Ectodermal cell (in vitro differentiated cells): ENCODE measurements around the gene AMOTL1.

Experiments
- H3K27ac ChIP-seq: 2 replicates; pipeline ENCODE4 v1.7.0; 2013; ENCODE audit warnings: mild to moderate bottlenecking, low read depth, low read length; ENCODE audit not compliant: insufficient read depth, poor library complexity, severe bottlenecking
- H3K27me3 ChIP-seq: 2 replicates; pipeline ENCODE4 v1.7.0; 2013; ENCODE audit warnings: mild to moderate bottlenecking, low read length; ENCODE audit not compliant: insufficient read depth, control insufficient read depth, poor library complexity, severe bottlenecking
- H3K36me3 ChIP-seq: one replicate; pipeline ENCODE4 v1.7.0; 2013; ENCODE audit warnings: low read length; ENCODE audit not compliant: control insufficient read depth, insufficient read depth
- H3K4me1 ChIP-seq: one replicate; pipeline ENCODE4 v1.7.0; 2013; ENCODE audit warnings: low read length; ENCODE audit not compliant: control insufficient read depth, insufficient read depth
- H3K4me3 ChIP-seq: 2 replicates; pipeline ENCODE4 v1.7.0; 2013; ENCODE audit warnings: low read depth, low read length, control low read depth; ENCODE audit not compliant: insufficient read depth
- H3K9me3 ChIP-seq: 2 replicates; pipeline ENCODE4 v1.7.0; 2013; ENCODE audit warnings: mild to moderate bottlenecking, low read length, moderate library complexity; ENCODE audit not compliant: control insufficient read depth
- WGBS, 2 experiments: methylation state at CpG; one replicate each; pipeline ENCODE4 v1.1.7; 2013; ENCODE audit warnings: missing lambda C conversion rate in 2 of 2; 5-methylcytosine and 5-hydroxymethylcytosine counted together

Gene AMOTL1

DNA sequence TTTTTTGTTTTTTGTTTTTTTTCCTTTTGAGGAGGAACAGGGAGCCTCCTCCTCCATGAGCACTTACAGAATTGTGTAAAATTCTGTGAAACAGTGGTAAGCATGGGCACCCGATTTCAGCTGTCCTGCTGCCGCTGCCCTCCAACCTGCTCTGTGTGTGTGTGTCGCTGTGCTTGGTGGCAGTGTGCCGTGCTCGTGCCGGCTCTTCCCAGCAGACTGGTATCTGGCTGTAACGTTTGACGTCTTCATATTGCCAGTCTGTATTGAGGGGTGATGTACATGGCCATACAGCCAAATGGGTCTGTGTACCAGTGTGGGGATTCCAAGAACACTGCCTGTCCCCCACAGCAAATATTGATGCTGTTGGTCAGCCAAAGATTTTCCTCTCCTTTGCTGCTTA lies 108.1 kb downstream of the AMOTL1 start:
- Histone ChIP-seq H3K36me3 (no peaks in the 10 kb centered on the region), H3K27me3 (no peaks in the 10 kb centered on the region), H3K4me3 (no peak overlapping the region), H3K9me3 (no peaks in the 10 kb centered on the region), H3K27ac (no peak overlapping the region), H3K4me1 (no peaks in the 10 kb centered on the region)
- 93 to 94% methylated on average over 8 of the region's 8 CpGs for WGBS, 2 experiments

DNA sequence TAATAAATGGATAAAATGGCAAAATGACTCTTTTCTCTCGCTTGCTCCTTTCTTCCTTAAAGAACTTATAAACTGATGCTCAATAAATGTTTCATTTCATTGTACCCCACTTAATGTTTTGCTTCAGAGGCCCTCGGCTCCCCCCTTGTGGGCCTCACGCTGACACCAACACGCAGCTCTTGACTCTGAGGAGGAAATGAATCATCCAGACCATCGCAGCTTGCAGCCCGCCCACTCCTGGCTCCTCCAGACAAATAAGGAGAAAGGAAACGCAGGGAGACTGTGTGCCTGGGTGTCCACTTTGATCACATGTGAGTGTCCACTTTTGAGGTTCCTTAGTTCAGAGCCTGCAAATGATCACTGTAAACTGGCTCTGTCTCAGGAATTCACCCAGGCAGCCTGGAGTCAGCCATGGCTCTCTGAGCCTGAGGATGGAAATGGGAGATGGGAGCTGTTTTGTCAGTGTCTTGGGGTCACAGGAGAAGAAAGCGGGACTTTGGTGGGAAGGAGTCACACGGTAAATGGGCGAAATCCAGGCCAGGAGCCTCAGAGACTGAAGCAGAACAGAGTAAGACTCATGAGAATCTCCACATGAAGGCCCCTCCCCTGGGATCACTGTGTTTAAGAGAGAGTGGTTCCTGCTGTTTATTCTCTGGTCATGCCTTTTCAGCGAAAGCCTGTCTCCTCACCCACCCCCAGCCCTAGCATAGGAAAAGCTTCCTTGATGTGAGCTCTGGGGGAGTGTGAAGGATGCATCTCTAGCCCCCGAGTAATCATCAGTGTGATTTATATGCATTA lies 108.7 kb downstream of the AMOTL1 start:
- no peaks in the 10 kb centered on the region for H3K36me3 ChIP-seq
- 82 to 83% methylated on average over 10 to 11 of the region's 12 CpGs for WGBS, 2 experiments
- H3K9me3 ChIP-seq, result no peaks in the 10 kb centered on the region
- H3K4me3 ChIP-seq, result no peak overlapping the region
- H3K27me3 ChIP-seq, result no peaks in the 10 kb centered on the region
- no peaks in the 10 kb centered on the region for H3K4me1 ChIP-seq
- H3K27ac ChIP-seq, result no peak overlapping the region

DNA sequence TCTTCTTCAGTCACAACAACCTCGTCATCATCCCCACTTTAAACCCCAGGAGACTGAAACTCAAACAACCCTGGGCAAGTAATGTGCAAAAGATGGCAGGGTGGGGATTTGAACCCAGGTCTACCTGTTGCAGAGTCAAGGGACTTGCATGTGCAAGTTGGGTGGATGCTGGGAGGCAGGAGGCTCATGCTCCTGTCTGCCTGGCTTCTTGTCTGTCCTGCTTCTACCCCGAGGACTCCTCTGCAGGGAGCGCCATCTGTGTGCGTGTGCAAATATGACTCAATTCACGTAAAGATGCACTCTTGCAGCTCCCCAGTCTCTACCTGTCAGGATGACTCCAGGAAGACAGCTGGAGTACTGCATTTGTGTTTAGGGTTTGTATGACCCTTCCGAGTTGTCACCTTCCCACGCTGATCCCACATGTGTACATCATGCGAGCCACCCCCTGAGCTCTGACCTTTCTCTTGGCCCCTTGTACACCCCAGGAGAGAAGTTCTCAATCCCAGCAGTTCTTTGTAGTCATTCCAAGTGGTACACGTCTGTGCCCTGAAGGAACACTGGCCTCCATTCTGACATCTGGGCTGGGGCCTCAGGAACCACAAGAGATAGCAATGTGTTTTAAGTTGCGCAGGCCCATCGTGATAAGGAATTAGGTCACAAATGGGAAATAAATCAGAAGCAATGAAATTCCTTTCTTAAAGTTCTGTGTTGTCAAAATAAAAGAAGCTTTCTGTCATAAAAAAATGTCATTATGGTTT lies 109.5 kb downstream of the AMOTL1 start:
- Histone ChIP-seq H3K27ac (no peak overlapping the region), H3K27me3 (no peaks in the 10 kb centered on the region), H3K4me1 (no peaks in the 10 kb centered on the region), H3K4me3 (no peak overlapping the region), H3K36me3 (no peaks in the 10 kb centered on the region), H3K9me3 (no peaks in the 10 kb centered on the region)
- WGBS, 2 experiments, result 93% methylated on average over 11 of the region's 11 CpGs

DNA sequence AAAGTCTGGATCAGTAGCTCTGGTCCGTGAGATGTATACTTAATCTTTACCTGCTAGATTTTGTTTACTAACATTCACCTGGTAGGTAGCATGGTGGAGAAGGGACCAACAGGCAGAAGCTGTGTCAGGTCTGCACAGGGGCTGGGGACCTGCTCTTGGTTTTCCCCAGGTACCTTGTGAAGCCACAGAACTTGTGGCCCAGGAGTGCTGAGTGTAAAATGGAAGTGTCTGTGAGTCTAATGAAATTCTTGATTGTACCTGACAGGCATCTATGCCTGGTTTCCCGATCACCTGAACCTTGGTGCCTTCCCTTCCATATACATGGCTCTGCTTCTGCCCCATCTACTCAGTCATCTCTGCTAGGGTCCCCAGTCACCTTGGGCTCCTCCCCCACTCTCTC lies 110.8 kb downstream of the AMOTL1 start:
- WGBS, 2 experiments, result 95 to 99% methylated on average over 2 of the region's 2 CpGs
- Histone ChIP-seq H3K36me3 (no peaks in the 10 kb centered on the region), H3K27me3 (no peaks in the 10 kb centered on the region), H3K4me1 (no peaks in the 10 kb centered on the region), H3K27ac (no peak overlapping the region), H3K9me3 (no peaks in the 10 kb centered on the region), H3K4me3 (no peak overlapping the region)

DNA sequence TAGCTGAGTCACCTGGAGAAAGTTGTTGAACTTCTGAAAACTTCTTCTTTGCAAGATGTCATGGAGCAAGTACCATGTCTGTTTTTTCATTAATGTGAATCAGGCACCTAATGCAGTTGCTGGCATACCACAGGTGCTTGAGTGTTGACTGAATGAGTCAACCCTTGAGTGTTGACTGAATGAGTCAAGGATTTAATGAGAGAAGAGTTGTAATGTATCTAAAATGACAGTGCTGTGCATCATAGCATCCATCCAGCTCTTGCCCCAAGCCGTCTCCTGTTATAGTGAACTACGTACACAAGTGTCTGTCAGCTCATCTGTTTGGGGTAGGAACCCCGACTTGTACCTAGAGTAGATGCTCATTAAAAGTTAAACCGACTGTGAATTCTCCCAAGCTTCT lies 112.1 kb downstream of the AMOTL1 start:
- Histone ChIP-seq H3K36me3 (no peaks in the 10 kb centered on the region), H3K27me3 (no peaks in the 10 kb centered on the region), H3K4me3 (no peak overlapping the region), H3K4me1 (no peaks in the 10 kb centered on the region), H3K27ac (no peak overlapping the region), H3K9me3 (no peaks in the 10 kb centered on the region)
- WGBS, 2 experiments, result 95 to 97% methylated on average over 4 of the region's 4 CpGs

DNA sequence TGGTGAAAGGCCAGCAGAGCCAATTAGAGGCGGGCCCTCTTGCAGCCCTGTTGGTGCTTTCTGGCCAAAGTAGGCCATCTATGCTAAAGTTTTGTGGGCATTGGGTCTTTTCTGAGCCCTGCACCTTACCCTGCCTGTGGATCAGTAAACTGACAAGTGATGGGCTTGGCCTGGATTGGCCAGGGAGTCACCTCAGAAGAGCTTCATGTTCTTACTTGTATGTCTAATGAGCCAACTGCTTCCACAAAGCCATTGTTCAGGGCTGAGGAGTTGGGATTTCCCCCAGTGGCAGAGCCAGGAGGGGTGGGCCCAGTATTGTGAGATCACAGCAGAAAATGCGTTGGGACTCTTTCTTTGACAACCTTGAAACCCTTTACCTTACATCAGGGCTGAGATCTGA lies 114.8 kb downstream of the AMOTL1 start:
- Histone ChIP-seq H3K4me3 (no peak overlapping the region), H3K4me1 (no peaks in the 10 kb centered on the region), H3K27ac (no peak overlapping the region), H3K36me3 (no peaks in the 10 kb centered on the region), H3K27me3 (no peaks in the 10 kb centered on the region), H3K9me3 (no peaks in the 10 kb centered on the region)
- 87 to 91% methylated on average over 2 of the region's 2 CpGs for WGBS, 2 experiments

DNA sequence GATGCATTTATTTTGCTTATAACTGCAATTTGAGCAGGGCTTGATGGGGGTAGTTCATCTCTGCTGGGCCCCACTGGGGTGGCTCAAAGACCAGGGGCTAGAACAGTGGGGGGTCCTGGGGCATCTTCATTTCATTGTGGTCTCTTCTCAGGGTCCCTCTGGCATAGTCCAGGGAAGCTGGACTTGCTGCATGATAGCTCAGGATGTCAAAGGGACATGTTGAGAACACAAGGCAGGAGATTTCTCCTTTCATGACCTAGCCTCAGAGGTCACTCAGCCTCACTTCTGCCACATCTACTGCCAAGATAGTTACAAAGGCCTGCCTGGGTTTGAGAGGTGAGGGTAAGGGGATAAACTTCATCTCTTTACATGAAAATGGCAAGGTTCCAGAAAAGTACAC lies 115.7 kb downstream of the AMOTL1 start:
- H3K27ac ChIP-seq, result no peak overlapping the region
- no peaks in the 10 kb centered on the region for H3K36me3 ChIP-seq
- no peak overlapping the region for H3K4me3 ChIP-seq
- no peaks in the 10 kb centered on the region for H3K9me3 ChIP-seq
- H3K27me3 ChIP-seq, result no peaks in the 10 kb centered on the region
- H3K4me1 ChIP-seq, result no peaks in the 10 kb centered on the region

DNA sequence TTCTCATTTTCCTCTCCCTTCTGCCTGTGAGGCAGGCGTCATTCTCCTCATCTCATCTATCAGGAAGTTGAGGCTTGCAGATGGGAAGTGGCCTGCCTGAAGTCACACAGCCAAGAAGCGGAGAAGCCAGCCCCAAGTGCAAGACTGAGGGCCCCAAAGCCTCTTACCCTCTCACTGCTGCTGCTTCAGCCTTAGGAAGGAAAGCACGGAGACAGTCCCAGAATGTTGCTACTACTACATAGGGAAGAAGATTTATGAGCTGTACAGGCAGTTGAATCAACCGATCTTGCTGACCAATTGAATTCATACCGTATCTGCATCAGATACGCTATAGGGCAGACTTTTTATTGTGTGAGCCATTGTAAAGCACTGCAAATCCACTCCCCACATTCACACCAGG lies 116.2 kb downstream of the AMOTL1 start:
- Histone ChIP-seq H3K9me3 (no peaks in the 10 kb centered on the region), H3K4me1 (no peaks in the 10 kb centered on the region), H3K27ac (no peak overlapping the region), H3K4me3 (no peak overlapping the region), H3K36me3 (no peaks in the 10 kb centered on the region), H3K27me3 (no peaks in the 10 kb centered on the region)
- WGBS, 2 experiments, result 94 to 95% methylated on average over 6 of the region's 6 CpGs

DNA sequence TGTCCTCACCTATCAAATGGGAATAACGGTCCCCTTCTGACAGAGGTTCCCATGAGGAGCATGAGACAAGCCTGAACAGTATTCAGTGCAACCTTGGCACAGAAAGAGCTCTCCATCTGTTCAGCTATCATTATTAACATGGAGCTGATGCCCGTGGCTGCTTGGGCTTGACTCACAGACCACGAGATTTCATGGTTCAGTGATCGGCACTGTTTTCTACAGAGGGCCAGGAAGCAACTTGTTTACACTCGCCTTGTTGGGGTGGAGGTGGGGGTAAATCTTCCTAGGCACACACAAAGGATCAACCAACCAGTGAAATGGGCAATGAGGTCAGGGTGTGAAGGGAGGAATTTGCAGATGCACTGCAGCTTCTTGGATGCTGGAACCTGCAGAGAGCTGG lies 117.0 kb downstream of the AMOTL1 start:
- Histone ChIP-seq H3K27me3 (no peaks in the 10 kb centered on the region), H3K4me1 (no peaks in the 10 kb centered on the region), H3K36me3 (no peaks in the 10 kb centered on the region), H3K27ac (no peak overlapping the region), H3K9me3 (no peaks in the 10 kb centered on the region), H3K4me3 (no peak overlapping the region)
- WGBS, 2 experiments, result 75% methylated on average over 5 of the region's 5 CpGs

DNA sequence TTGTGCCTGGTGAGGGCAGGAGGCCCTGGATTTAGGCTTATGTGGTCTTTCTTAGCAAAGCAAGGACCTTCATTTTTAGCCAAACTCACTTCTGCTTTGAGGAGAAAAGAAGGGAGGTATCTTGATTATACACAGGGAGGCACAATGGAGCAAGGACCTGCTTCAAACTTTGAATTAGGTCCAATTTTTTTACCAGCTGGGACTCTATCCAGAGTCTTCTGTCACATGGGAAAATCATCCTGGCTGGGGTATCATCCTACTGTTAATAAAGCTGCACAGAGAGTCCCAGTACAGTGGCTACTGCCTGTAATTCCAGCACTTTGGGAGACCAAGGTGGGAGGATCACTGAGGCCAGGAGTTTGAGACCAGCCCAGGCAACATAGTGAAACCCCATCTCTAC lies 117.4 kb downstream of the AMOTL1 start:
- H3K36me3 ChIP-seq, result no peaks in the 10 kb centered on the region
- H3K4me1 ChIP-seq, result no peaks in the 10 kb centered on the region
- H3K27ac ChIP-seq, result no peak overlapping the region
- no peaks in the 10 kb centered on the region for H3K9me3 ChIP-seq
- no peak overlapping the region for H3K4me3 ChIP-seq
- no peaks in the 10 kb centered on the region for H3K27me3 ChIP-seq
